CMK (cell line): ENCODE results near the gene TMEM147.

ENCODE experiments used
- DNase-seq: peaks from one replicate; pipeline ENCODE4 v3.0.0-alpha.2; 2010; ENCODE audit warnings: low read depth

The TMEM147 gene

GRCh38 chr19:35521124-35521743, 24.2 kb upstream of the TMEM147 start:
- no peak for DNase-seq

GRCh38 chr19:35522745-35523327, 22.6 kb upstream of the TMEM147 start:
- no peak for DNase-seq

- DNase-seq, result no peak
Measured at GRCh38 chr19:35524181-35524837, 21.1 kb upstream of the TMEM147 start.

DNA sequence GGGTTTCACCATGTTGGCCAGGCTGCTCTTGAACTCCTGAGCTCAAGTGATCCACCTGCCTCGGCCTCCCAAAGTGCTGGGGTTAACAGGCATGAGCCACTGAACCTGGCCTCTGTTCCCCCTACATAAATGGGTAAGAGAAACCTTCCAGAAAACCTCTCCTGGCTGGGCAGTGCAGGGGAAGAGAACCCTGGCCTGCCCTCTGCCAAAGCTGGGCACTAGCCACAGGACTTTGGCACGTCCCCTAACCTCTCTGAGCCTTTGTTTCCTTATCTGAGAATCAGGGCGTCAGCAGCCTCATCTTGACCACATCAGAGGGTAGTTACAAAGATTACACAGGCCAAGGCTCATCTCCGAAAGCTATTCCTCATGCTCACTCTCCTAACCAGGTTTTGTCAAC, 19.6 kb upstream of the TMEM147 start:
- DNase-seq, result no peak

GRCh38 chr19:35528218-35529038, 17.0 kb upstream of the TMEM147 start, which contains the start of gene SBSN:
SBSN (minus strand) TSS chr19:35528311; CDS start chr19:35528281, 30 bp downstream.
- DNase-seq, result no peak

DNA sequence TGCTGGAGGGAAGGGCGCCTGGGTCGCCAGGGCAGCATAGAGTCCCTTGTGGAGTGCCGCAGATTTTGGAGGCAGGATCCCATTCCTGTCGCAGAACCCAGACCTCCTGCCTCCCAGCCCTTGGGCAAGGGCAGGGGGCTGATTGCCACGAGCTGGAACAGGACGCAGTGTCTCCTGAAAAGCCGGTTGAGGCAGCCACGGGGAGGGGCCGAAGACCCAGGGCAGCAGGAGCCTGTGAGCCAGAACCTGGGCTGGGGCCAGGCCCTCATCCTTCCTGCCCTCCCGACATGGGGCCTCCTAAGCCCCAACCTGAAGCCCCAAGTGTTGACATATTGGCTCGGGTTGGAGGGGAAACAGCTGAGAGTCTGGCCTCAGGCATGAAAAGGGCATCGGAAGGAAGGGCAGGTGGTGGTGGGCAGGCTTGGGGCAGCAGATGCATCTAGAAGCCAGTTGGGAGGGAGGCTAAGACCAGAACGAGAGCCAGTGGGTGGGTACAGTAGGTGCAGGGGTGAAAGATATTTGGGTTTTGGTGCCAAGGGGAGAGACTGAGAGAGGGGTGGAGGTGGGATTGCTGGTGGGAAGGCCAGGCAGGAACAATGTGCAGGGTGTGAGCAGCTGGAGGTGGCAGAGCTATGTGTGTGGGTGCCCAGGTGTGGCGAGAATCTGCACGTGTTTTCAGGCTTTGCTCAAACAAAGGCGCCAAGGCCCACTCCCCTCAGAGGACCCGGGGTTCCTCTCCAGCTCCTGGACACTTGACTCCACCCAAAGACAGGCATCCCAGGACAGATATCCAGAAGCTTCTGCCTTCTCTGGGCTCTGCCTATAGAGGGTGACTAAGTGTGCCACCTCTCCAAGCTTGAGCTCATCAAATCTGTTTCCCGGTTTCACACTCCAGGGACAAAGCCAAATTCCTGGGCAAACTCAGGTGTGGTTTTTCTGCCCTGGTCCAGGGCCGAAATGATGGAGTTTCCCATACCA, 15.9 kb upstream of the TMEM147 start:
- DNase-seq, result no peak

GRCh38 chr19:35531291-35531690, 14.1 kb upstream of the TMEM147 start:
- no peak for DNase-seq

- no peak for DNase-seq
Measured at GRCh38 chr19:35533201-35533821, 12.1 kb upstream of the TMEM147 start, which contains the start of gene GAPDHS. GAPDHS (plus strand) TSS chr19:35533456; CDS start chr19:35533528, 72 bp downstream.

- DNase-seq, result no peak
Measured at GRCh38 chr19:35533822-35534392, 11.5 kb upstream of the TMEM147 start.

- no peak for DNase-seq
Measured at GRCh38 chr19:35534803-35535480, 10.5 kb upstream of the TMEM147 start.

DNA sequence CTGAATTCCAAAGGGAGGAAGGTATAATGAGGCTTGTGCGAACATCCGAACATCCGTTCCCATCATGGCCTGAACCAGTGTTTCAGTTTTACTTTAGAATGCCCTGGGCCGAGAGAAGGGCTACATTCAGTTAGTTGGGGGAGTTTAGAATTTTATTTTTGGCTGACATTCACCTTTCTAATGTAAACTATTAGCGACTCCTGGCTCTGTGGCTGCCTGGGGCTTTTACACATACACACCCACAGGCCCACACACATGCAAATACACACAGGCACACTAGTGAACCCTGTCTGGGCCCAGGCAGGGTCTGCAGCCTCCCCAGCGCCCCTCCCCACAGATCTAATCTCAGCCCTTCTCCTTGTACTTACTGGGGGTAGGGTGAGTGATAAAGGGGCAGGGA, 6.1 kb upstream of the TMEM147 start:
- no peak for DNase-seq

DNA sequence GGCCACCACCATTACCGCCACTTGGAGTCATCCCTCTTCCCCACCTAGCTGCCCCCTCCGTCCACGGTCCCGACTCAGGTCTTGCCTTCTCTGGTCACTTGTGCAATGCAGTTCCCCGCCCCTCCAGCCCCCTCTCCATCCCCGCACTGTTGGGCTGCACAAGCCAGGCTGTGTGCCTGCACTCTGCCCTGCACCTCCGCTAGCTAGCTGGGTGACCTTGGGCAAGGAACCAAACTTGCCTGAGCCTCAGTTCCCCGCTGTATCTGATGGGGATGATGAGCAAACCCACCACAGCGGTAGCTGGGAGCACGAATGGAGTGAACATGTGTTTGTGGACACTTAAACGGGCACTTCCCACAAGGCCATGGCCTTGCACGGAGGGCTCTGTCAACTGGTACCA, 5.6 kb upstream of the TMEM147 start:
- no peak for DNase-seq

DNA sequence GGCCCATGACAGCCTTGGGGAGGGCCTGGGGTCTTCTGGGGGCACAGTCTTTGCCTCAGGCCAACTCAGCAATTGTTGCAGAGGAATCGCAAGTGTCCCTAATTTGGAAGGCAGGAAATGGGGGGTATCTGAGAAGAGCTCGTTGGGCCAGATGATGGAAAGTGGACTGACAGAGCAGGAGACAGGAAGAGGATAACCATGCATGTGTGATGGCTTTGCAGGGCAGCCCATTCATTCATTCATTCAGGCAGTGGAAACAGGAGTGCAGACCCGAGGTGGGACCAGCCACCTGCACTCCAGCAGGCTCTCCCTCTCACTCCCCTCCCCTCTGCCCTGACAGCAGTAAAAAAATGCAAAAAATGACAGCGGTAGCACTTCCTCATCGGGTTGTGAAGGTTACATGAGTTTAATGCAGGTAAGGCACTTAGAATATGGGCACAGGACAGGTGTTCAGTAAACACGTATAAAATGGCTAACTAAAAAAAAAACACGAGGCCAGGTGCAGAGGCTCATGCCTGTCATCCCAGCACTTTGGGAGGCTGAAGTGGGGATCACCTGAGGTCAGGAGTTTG, 5.0 kb upstream of the TMEM147 start:
- DNase-seq, result no peak

DNA sequence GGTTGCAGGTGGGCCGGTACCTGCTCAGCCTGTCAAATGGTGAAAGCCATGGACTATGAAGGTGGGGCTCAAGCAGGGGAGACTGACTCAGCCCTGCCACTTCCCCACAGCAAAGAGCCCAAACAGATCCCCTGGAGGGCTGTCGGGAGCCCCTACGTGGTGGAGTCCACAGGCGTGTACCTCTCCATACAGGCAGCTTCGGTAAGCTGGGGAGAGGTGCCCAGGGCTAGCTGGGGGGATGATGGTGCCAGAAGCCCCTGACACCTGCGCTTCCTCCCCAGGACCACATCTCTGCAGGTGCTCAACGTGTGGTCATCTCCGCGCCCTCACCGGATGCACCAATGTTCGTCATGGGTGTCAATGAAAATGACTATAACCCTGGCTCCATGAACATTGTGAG, 3.2 kb upstream of the TMEM147 start:
- DNase-seq, result no peak

DNA sequence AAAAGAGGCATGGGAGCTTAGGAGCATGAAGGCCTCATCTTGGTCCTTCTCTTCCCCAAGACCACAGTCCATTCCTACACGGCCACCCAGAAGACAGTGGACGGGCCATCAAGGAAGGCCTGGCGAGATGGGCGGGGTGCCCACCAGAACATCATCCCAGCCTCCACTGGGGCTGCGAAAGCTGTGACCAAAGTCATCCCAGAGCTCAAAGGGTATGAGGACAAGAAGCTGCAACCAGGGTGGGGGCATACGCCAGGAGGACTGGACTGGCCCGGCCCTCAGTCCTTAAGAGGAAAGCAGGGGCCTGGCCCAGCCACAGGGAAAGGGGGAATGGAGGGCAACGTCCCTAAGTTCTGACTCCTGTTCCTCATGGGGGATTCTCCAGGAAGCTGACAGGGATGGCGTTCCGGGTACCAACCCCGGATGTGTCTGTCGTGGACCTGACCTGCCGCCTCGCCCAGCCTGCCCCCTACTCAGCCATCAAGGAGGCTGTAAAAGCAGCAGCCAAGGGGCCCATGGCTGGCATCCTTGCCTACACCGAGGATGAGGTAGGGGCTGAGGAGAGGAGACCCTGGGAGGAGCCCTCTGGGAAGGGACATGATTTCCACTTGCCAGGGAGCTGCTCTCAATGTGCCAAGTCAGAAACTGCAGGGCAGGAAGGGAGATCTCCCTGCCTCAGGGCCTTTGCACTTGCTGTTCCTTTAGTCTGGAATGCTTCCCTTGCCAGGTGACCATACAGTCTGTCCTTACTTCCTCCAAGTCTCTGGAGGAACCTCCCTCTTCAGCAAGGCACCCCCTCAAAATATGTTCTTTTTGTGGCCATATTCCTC, 1.9 kb upstream of the TMEM147 start:
- DNase-seq, result no peak

DNA sequence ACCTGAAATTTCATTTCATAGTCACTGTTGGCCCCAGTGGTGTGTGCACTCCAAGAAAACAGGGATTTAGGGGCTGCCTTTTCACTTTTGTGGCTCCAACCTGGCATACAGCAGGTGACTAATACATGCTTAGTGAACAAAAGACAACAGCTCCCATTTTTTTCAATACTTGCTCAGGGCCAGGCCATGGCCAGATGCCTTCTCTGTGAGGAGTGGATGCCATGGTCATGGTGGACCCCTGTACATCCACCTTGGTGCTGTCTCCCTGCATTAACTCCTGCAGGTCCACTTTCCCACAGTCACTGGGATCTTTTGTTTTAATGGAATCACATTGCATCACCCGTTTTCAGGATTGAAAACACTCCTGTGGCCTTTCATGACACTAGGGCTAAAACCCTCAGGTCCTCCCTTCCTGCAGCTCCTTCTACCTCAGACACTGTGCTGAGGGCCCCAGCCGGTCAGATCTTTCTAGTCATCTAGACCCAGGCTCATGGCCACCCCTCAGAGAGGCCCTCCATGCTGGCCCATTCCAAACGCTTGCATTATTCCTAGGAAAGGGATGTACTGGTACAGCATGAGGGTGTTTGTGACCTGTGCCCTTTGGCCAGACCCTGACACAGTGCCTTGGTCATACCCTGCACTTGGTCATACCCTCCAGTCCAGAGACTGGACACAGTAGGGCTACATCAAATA, 1.2 kb upstream of the TMEM147 start:
- DNase-seq, result no peak

DNA sequence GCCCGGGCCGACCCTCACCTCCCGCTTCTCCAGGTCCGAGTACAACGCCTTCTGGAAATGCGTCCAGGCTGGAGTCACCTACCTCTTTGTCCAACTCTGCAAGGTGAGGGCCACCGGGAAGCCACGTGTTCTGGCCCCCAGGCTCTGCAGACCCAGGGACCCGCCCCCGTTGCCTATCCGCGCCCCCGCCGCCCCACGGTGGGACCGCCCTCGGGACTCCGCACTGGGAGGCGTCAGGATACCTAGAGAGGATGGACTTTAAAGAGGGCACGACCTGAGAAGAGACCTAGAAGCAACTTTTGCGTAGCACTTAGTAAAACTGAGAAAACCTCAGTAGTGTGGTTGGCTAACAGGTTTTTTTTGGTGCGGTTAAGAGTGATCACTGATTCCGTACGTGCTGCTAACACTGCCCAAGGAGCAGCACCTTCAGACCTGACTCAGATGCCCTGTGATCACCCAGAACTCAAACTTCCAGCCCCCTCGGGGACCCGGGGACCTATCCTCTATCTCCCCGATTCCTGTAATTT, 492 bp downstream of the TMEM147 start:
- no peak for DNase-seq

DNA sequence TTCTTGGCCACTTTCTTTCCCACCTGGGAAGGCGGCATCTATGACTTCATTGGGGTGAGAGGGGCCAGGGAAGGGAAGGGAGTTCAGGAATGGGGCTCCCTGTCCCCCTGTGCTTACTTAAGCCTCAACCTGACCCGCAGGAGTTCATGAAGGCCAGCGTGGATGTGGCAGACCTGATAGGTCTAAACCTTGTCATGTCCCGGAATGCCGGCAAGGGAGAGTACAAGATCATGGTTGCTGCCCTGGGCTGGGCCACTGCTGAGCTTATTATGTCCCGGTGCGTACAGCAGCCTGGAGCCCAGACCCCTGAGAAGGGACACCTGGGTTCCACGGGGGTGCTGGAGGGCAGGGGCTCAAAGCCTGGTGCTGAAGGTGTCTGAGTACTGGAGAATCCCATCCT, 1.1 kb downstream of the TMEM147 start:
- DNase-seq, result no peak
